GM21737 (cell line): ENCODE results near the gene PAK2.
"Not testable (repeated sequence)": the region's sequence is repeated elsewhere in the genome, so short reads cannot be mapped to it uniquely, and the experiment has no call there.

Experiments used
- ATAC-seq: cut with Tn5 transposase; IDR thresholded peaks from one replicate; pipeline ENCODE4 v1.9.1; 2021; ENCODE audit warnings: mild to moderate bottlenecking, moderate library complexity; ENCODE audit not compliant: unreplicated experiment

The PAK2 gene

DNA sequence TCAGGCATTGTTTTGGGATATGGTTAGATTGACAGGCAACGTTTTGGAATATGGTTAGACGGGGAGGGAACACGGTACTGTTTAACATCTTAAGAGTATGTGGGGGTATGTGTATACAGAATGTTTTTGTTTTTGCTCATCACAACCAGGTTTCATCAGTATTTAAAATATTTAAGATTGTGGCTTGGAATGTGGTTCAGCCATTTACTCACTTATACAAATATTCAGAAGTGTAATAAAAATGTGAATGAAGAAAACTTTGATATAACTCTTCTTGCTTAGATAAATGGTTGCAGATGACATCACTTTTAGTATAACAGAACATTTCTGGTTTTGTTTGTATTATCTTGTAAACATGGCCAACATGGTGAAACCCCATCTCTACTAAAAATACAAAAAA, 3.9 kb upstream of the PAK2 start:
- no peak for ATAC-seq

DNA sequence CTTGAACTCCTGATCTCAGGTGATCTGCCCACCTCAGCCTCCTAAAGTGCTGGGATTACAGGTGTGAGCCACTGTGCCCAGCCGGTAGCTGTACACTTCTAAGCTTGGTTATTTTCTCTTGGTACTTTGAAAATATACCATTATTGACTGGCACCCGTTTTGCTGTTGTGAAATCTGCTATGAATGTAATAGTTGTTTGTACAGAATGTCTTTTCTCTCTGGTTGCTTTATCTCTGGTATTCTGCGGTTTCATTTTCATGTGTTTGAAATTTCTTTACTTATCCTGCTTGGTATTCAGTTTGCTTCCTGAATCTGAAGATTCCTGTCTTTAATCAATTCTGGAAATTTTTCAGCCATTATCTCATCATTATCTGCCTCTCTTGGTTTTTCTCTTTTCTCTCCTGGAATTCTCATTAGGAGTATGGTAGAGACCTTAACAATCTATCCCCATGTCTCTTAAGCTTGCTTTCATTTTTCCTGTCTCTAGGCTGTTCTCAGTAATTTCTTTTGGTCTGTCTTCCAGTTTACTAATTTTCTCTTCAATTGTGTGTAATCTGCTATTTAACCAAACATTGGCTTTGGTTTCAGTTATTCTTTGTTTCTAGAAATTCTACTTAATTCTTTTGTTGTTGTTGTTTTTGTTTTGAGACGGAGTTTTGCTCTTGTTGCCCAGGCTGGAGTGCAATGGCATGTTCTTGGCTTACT, 2.8 kb upstream of the PAK2 start:
- no peak for ATAC-seq

DNA sequence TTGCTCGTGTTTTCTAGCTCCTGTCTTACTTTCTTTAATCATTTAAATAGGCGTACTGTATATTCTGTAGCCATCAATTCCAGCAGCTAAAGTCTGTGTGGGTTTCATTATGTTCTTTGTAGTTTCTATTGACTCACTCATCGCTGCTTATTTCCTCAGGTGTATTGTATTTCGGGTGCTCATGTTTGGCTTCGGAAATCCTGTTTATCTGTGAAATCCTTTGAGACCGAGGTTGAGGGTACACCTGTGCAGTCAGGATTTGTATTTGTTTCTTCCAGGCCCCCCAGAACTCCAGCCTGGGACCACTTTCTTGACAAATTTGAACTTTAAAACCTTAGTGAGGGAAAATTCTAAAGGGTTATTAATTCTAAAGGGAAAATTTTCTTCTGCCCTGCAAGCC, 2.0 kb upstream of the PAK2 start:
- ATAC-seq: no peak

GRCh38 chr3:196740481-196741248, 1.0 kb downstream of the PAK2 start:
- no peak for ATAC-seq

GRCh38 chr3:196741249-196741889, 1.7 kb downstream of the PAK2 start:
- no peak for ATAC-seq

DNA sequence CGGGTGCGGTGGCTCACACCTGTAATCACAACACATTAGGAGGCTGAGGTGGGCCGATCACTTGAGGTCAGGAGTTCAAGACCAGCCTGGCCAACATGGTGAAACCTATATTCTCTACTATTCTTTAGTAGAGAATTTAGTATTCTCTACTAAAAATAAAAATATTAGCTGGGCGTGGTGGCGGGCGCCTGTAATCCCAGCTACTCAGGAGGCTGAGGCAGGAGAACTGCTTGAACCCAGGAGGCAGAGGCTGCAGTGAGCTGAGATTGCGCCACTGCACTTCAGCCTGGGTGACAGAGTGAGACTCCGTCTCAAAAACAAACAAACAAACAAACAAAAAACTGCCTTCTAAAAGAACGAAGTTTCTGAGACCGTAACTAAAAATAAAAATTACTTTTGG, 3.9 kb downstream of the PAK2 start:
- ATAC-seq: not testable (repeated sequence)

GRCh38 chr3:196749125-196749524, 9.5 kb downstream of the PAK2 start:
- peak; percentile 60 for ATAC-seq

DNA sequence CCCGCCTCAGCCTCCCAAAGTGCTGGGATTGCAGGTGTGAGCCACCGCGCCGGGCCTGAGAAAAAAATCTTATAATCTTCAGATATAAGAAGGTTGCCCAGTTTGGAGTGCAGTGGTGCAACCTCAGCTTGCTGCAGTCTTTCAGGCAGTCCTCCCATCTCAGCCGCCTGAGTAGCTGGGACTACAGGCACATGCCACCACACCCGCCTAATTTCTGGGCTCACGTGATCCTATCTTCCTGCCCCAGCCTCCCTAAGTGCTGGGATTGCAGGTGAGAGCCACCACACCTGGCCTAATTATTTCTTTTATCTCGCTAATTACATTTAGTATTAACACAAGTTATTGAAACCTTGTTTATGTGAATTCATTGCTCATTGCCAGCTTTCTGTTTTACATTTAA, 13.5 kb downstream of the PAK2 start:
- ATAC-seq: no peak

- ATAC-seq: no peak
These were observed 14.7 kb downstream of the PAK2 start for GRCh38 chr3:196754091-196754981.

DNA sequence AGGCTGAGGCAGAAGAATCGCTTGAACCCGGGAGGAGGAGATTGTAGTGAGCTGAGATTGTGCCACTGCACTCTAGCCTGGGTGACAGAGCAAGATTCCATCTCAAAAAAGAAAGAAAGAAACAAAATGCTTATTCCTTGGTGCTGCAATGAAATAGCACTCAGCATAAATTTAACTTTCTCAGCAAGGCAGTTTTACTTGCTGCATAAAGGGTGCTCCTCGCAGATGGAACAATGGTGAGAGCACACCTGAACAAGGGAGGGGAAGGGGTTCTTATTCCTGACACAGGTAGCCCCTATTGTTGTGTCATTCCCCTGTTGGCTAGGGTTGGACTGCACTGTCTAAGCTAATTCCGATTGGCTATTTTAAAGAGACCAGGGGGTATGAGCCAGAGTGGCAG, 17.1 kb downstream of the PAK2 start:
- ATAC-seq: no peak

GRCh38 chr3:196757876-196758739, 18.5 kb downstream of the PAK2 start:
- ATAC-seq: no peak

- no peak for ATAC-seq
These were observed 23.5 kb downstream of the PAK2 start for GRCh38 chr3:196763179-196763578.

- ATAC-seq: no peak
These were observed 25.8 kb downstream of the PAK2 start for GRCh38 chr3:196765454-196765853.

- ATAC-seq: no peak
These were observed 31.4 kb downstream of the PAK2 start for GRCh38 chr3:196771067-196771466.

GRCh38 chr3:196772102-196772501, 32.4 kb downstream of the PAK2 start:
- ATAC-seq: no peak

GRCh38 chr3:196772897-196773296, 33.2 kb downstream of the PAK2 start:
- no peak for ATAC-seq

DNA sequence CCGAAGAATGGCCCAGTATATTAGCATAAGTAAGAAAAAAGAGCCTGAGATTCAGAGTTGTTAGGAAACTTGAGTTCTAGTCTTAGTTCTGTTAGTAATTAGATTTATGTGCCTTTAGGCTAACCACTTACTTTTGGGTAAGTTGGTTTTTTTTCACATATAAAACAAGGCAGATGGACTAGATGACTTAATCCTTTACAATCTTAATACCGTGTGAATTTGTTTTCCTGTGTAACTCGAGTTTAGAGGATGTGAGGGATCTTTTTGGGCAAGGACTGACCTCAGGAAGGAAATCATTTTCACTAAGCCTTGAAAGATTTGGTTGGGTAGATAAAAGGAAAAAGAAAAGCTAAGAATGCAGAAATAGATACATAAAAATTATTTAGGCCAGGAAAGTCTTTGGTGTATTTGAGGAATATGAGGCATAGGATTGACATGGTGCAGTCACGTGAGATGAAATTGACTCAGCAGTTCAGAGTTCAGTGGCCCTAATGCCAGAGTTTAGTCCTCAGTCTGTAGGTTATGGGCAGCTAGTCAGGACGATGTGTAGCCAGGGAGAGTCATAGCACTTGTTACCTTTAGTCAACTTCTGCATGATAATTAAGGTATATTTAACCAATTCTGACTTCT, 34.6 kb downstream of the PAK2 start:
- ATAC-seq: no peak

DNA sequence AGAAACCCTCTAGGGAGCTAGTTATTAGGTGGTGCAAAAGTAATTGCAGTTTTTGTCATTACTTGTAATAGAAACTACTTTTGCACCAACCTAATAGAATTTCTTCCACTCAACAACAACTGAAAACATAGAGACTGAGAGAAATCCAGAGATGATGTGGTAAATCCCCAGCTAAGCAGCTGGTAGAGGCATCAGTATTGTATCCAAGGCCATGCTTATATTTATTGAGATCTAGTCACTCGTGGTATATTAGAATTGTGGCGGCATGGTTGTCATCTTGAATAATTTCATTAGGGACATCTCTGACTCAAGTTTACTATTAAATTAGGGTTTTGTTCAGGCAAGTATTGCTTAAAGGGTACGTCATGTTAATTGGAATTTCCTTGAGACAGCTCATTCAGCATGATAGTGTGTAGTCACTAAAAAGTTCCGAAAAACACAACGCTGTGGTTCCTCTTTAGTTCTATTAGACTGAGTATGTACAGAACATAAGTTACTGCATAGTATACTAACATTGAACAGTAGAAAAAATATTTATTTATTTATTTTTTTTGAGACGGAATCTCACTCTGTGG, 35.3 kb downstream of the PAK2 start:
- ATAC-seq: no peak

GRCh38 chr3:196775938-196776337, 36.3 kb downstream of the PAK2 start:
- no peak for ATAC-seq
